ENCODE measurements around the gene KXD1.

- TF ChIP-seq POLR2AphosphoS5 (IDR thresholded peaks at IDR 0.05) (no peak), POLR2A (IDR thresholded peaks at IDR 0.05) (no peak), CTCF (IDR thresholded peaks at IDR 0.05) (no peak), EP300 (IDR thresholded peaks at IDR 0.05) (no peak)
Observed at GRCh38 chr19:18541258-18541991, 16.2 kb upstream of the KXD1 start.
